GM21786 (cell line): ENCODE data around the gene TMEM234.

Source experiments
- ATAC-seq: cut with Tn5 transposase; IDR thresholded peaks from one replicate; pipeline ENCODE4 v1.9.1; 2021; ENCODE audit not compliant: unreplicated experiment

TMEM234 gene

DNA sequence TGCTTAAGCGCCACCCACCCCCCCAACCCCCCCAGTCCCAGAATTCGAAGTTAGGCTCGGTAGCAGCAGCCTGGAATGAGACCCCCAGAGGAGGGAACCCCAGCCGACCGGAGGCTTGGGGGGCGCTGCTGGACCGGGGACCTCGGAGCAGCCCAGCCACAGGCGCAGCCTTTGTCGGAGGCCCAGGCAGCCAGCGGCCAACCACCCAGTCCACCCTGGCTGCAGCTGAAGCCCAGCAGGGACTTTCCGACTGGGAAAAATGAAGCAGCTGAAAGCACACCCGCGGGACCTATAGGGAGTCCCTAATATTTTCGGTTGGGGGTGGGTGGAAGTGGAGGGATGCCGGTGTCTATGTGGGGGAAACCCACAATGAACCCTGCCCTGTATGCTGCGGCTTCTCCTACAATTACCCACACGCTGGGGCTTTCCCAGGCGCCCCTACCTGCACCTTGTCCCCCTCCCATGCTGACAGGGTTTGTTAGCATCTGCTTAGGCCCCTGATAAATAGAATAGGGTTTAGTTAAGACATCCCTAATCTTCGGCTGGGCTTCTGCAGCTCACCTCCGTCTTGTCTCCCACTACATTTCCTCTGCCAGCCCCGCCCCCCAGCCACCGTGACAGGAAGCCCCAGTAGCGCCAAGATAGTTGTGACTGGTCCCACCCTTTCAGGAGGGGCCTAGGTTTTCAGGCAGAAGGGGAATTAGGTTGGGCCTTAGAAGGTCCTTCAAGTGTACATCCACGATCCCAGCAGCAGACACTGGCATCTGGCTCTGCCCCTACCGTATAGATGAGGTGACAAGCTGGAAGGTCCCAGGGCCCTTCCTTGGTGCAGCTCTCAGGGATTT lies 20.9 kb downstream of the TMEM234 start:
- ATAC-seq, result peak; percentile 43

DNA sequence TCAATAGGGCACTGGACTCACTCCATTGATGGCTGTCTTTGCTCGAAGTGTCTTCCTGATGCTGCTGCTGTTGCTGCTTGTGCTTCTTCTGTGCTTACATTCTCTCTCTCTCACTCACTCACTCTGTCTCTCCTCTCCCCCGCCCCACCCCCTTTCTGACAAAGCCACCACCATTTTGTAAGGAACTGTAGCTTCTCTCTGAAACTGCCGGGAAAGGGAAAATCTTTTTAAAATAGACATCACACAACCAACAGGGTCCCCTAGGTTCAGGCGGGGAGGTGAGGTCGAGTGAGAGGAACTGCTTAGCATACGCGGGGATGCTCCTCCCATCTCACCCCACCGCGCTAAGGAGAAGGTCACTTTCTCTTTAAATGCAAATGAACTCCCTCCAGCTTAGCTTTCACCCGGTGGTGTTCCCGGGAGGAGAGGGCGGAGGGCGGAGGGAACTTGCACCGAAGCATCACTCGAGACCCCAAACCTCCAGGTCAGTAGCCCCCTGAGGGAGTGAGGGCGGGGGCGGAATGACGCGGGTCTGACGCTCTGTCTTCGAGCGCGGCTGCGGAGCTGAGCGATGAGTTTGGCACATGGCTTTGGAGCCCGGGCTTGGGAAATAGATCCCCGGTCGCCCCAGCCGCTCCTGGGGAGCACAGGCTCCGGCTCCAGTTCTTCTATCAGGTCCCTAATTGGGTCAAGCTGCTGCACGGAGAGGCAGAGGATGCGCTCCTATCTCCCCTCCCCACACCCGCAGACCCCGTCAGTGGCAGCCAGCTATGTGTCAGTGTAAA lies 21.7 kb downstream of the TMEM234 start, which contains the start of gene CCDC28B:
Gene CCDC28B (plus strand): TSS at position 370 of the 785 bp plus-strand sequence. CDS start 1,341 bp downstream, outside the sequence.
- no peak for ATAC-seq

DNA sequence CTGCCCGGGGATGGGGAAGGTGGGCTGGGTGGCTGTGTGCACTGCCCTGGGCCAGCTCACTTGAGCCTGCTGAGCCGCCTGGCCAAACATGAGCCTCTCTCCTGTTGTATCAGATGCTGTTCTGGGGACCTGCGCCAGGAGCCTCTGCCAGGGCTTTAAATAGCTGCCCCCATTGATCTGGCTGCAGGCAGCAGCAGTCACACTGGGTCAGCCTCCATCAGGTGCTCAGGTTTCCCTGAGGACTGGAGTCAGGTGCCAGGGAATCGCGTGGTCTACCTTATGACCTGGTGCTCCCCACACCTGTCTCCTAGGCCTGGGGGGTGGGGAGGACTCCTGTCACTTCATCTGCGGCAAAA lies 22.5 kb downstream of the TMEM234 start:
- no peak for ATAC-seq

DNA sequence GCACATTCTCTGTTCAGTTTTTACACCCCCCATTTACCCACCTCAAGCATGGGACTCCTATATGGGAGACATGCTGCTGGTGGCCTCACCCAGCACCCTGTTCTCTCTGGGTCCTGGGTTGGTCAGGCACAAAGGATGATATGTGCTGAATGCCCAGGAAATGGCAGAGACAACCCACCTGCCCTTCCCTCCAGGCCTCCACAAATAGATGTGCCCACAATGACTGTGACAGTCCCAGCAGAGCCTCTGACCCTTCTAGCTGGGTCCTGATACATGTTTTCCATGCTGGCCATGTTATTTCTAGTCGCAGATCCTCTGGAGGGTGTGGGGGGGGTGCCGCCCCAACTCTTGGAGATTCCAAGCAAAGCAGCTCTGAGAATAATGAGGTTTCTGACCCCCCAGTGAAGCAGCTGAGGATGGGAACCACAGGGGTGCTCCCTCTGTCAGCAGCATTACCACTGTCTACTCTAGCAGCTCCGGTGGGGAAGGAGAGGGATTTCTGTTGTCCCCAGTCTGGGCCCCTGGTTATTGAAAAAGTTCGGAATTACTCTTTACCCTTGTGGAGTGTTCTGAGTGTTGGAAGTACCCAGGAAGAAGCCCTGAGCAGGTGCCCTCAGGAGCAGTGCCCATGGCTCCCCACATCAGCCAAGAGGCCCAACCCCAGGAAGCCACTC lies 23.0 kb downstream of the TMEM234 start:
- ATAC-seq, result no peak

DNA sequence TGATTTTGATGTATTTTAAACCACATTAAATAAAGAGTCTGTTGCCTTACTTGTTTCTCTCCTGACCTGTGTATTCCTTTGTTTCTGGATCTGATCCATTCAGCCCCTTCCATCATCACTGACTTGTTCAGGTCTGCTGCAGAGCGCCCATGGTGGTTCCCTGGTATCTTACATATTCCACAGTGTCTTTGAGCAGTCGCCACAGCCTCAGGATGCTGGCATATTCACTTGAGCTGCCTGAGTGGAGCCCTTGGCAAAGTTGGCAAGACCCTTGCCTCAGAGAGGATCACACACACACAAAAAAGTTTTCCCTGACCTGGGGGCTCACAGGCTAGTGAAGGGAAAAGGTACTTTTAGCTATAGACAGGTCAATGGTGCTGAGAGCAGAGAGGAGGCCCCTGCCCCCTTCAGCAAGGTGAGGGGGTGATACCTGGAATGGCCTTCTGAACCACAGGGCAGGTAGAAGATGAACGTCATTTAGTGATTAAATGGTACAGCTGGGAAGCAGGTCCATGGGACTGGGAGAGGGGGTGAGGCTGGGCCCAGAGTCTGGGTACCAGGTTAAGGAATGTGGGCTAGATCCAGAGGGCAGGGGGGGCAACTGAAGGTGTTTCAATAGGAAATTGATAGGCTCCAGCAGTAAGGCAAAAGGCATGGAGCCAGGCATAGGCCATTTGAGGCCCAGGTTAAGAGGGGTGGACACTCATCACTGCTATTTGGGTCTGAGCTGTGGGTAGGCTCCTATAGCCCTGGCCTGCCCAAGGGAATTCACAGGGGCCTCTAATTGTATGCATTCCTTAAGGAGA lies 23.7 kb downstream of the TMEM234 start:
- no peak for ATAC-seq

DNA sequence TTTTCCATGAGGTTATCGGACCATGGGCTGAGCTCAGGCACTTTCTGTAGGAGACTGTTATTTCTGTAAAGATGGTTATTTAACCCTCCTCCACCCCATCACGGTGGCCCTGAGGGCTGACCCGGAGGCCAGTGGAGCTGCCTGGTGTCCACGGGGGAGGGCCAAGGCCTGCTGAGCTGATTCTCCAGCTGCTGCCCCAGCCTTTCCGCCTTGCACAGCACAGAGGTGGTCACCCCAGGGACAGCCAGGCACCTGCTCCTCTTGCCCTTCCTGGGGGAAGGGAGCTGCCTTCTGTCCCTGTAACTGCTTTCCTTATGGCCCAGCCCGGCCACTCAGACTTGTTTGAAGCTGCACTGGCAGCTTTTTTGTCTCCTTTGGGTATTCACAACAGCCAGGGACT lies 24.3 kb downstream of the TMEM234 start:
- ATAC-seq, result no peak

DNA sequence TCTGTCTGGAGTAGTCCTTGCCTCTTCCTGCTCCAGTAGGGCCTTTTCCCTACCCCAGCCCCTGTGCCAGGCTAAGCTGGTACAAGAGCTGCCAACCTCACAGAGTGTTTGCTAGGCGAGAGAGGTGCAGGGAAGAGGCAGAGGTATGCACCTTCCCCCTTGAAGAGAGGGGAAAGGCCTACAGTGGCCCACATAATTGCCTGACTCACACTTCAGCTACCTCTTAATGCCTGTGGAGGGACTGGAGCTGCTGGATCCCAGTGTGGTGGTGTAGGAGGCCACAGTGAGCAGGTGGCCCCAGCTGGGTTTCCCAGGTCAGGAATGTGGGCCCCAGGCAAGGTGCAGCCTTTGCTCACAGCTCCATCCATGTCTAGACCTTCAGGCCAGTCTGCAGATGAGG lies 25.1 kb downstream of the TMEM234 start:
- no peak for ATAC-seq

DNA sequence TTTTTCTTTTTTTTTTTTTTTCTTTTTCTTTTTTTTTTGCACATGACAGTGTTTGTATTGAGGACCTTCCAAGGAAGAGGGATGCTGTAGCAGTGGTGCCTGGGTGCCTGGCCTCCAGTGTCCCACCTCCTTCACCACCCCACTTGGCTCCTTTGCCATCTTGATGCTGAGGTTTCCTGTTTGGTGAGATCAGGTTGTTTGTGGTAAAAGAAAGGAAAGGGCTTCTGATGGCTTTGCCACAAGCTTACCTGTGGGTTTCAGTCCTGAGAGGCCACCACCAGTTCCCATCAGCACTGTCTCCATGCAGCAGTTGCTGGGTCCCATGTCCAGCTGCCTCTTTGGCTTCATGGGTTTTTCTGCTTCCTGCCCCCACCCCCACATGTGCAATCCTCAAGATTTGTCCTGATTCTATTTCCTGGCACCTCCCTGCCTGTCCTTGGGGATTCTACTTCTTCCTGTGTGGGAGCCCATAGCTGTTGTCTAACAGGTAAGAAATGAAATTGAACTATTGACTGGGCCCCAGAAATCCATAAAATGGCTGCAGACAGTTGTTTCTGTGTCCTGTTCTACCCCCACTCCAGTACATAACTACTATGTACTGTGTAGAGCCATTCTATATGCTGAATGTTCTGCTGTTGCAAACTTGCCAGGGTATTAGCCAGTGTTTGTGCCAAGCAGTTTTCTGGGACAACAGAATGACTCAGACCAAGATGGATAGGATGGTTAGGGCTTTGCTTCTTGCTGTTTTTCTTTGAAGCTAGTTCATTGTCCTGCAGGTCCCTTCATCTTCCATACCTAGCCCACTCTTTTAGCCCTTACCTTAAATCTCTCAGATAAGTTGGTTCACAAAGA lies 26.0 kb downstream of the TMEM234 start:
- ATAC-seq, result no peak

DNA sequence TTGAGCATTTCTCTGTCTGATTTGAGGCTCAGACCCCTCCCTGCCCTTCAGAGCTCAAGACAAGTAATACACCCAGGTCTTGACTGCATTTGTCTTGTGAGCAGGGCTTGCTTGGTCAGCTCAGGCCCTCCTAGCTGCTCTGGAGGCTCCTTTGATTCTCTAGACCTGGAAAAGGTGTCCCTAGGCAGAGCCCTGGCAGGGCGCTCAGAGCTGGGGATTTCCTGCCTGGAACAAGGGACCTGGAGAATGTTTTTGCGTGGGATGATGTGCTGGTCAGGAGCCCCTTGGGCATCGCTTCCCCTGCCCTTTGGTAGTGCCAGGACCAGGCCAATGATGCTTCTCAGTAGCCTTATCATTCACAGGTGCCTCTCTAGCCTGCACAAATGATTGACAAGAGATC lies 26.6 kb downstream of the TMEM234 start:
- ATAC-seq, result no peak

DNA sequence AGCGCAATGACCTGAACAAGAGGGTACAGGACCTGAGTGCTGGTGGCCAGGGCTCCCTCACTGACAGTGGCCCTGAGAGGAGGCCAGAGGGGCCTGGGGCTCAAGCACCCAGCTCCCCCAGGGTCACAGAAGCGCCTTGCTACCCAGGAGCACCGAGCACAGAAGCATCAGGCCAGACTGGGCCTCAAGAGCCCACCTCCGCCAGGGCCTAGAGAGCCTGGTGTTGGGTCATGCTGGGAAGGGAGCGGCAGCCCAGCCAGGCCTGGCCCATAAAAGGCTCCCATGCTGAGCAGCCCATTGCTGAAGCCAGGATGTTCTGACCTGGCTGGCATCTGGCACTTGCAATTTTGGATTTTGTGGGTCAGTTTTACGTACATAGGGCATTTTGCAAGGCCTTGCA lies 27.2 kb downstream of the TMEM234 start:
- no peak for ATAC-seq

DNA sequence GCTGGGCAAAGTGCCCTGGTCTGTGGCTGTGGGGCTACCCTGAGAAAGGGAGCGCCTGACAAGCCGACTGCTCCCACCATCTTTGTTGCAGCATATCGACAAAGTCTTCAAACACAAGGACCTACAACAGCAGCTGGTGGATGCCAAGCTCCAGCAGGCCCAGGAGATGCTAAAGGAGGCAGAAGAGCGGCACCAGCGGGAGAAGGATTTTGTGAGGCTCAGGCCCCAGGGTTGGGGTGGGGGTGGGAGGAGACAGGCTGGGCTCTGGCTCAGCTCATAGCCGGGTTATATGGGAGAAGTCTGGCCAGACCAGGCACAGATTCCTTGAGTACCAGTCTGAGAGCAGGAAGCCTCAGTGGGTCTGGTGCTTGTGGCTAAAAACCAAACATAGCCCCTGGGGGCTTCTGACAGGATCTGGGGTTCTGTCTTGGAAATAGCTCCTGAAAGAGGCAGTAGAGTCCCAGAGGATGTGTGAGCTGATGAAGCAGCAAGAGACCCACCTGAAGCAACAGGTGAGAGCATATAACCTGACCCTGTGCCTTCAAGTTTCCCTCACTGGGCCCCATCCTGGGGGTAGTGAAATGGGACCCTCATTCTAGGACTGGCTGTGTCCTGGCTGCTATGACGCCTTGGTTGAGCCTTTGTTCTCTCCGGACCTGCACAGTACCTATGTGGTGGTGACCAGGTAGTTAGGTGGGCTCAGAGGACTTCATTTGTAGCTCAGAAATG lies 29.8 kb downstream of the TMEM234 start:
- no peak for ATAC-seq

DNA sequence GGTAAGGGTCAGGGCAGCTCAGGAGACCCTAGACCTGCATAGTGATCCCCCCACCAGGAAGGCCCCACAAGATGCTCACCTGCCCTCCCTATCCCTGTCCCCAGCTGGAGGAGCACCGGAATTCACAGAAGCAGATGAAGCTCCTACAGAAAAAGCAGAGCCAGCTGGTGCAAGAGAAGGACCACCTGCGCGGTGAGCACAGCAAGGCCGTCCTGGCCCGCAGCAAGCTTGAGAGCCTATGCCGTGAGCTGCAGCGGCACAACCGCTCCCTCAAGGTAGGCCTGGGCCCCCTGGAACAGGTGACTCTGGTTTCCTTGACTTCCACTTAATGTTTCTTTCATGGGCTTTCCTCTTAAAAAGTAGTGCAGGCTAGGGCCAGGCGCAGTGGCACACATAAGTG lies 34.3 kb downstream of the TMEM234 start:
- no peak for ATAC-seq

DNA sequence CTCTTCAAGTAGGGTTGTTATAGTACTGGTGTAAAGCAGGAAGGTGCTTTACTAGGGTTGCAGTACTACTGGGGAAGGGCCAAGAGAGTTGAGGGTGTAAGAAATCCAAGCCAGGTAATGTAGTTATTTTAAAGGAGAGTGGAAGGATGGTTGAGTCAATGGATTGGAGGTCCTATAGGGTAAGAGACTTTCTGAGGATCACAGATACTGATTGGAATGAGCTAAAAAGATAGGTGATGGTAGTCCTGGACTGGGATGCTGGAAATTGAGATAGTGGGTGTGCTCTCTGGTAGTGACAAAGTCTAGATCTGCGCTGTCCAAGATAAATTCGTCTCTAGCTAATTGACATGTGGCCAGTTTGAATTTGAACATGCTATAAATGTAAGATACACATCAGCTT lies 35.7 kb downstream of the TMEM234 start:
- ATAC-seq, result no peak

DNA sequence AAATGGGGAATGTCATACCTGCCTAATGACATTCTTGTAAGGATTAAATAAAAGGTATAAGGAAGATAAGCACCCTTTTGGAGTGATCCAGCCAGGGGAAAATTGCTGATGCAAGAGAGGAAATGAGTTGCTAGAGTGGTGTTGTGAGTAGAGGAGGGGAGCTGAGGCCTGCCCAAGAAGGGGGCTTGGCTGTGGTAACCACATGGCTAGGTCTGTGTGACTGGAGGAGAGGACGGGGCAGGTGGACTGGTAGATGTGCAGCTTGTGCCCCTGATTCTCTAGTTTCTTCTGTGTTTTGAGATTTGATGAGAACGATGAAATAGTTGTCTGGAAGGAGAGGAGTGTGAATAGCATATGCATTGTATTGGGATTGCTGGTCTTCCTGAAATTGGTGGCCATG lies 36.1 kb downstream of the TMEM234 start:
- no peak for ATAC-seq

DNA sequence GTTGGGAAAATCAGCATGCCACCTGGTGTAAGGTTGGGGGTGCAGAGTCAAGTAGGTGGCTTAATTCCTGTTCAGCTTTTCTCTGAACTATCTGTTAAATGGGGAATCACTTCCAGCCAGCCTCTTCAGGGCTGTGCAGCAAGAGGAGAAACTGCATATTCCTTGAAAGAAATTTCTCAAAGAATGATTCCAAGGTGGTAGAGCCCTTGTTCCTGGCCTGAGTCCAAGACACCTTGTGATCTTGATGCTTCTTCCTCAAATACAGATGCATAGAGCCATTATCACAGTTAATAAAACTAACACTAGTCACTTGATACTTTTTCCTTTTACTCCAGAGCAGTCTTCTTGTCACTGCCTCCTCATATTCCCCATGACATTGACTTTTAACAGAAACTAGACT lies 37.5 kb downstream of the TMEM234 start:
- no peak for ATAC-seq

DNA sequence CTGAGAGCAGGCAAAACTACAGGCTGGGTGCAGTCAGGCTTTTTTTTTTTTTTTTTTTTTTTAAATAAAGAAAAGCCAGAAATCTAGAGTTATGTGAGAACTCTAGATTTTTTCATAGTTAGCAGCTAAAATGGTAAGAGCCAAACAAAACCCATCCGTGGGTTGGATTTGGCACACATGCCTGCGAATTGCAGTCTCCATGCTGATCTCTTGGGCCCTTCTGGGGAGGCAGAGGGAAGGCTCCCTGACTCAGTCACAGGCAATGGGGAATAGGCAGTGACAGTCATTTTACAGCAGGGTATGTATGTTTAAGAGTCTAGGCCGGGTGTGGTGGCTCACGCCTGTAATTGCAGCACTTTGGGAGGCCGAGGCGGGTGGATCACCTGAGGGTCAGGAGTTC lies 40.1 kb downstream of the TMEM234 start:
- no peak for ATAC-seq

DNA sequence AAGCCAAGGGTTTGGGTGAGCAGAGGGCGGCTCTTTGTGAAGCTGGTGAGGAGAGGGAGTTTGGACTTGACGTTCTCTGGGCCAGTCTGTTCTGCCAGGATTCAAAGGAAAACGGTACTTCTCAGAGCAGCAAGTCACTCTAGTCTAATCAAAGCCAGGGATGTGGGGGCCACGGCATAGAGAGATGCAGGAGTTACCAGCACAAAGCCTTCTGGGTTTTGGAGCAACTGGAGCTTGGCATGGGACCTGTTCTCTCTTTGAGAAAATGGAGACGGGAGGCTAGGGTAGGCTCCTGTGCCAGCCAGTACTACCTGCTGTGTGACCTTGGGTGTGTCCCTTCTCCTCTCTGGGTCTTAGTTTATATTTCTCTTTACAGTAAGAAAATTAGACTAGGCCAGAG lies 40.6 kb downstream of the TMEM234 start:
- no peak for ATAC-seq

DNA sequence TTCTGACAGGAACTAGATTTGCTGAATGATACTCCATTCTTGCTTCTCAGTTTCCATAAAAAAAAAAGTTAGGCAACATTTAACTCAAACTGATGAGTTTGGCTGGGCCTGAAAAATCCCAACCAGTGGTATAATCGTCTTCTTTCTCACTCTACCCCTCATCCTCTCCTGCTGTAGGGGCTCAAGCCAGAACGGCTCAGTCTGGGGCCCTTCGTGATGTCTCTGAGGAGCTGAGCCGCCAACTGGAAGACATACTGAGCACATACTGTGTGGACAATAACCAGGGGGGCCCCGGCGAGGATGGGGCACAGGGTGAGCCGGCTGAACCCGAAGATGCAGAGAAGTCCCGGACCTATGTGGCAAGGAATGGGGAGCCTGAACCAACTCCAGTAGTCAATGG lies 41.1 kb downstream of the TMEM234 start:
- no peak for ATAC-seq
